ENCODE data around the gene HOXA7.

GRCh38 chr7:27161214-27161720 is 4.8 kb upstream of the HOXA7 start:
- TF ChIP-seq, protein P1, sequence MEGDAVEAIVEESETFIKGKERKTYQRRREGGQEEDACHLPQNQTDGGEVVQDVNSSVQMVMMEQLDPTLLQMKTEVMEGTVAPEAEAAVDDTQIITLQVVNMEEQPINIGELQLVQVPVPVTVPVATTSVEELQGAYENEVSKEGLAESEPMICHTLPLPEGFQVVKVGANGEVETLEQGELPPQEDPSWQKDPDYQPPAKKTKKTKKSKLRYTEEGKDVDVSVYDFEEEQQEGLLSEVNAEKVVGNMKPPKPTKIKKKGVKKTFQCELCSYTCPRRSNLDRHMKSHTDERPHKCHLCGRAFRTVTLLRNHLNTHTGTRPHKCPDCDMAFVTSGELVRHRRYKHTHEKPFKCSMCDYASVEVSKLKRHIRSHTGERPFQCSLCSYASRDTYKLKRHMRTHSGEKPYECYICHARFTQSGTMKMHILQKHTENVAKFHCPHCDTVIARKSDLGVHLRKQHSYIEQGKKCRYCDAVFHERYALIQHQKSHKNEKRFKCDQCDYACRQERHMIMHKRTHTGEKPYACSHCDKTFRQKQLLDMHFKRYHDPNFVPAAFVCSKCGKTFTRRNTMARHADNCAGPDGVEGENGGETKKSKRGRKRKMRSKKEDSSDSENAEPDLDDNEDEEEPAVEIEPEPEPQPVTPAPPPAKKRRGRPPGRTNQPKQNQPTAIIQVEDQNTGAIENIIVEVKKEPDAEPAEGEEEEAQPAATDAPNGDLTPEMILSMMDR (IDR thresholded peaks at IDR 0.05): no peak
- TF ChIP-seq EP300 (IDR thresholded peaks at IDR 0.05) (no peak), POLR2A (IDR thresholded peaks at IDR 0.05) (no peak)
